Mononuclear cell (primary cell): Measurements from ENCODE around the gene HOXD11. TPM values are rescaled to one million over a fixed set of nuclear protein-coding genes. Genes with fewer than 3 reads are reported as not detected.

Source experiments
- H3K27me3 ChIP-seq: 2 replicates; pipeline ENCODE4 v1.6.0; 2011; ENCODE audit warnings: low read length, control low read depth; ENCODE audit not compliant: insufficient read depth
- H3K4me1 ChIP-seq: 2 replicates; pipeline ENCODE4 v1.5.1; 2011; ENCODE audit warnings: mild to moderate bottlenecking, low read length, control low read depth; ENCODE audit not compliant: insufficient read depth
- H3K4me3 ChIP-seq: 2 replicates; pipeline ENCODE4 v1.5.1; 2011; ENCODE audit warnings: mild to moderate bottlenecking, low read length, moderate library complexity
- H3K9me3 ChIP-seq: 2 replicates; pipeline ENCODE4 v1.5.1; 2011; ENCODE audit warnings: low read depth, mild to moderate bottlenecking, control low read depth, low read length
- total RNA-seq: library from RNA; depleted of rRNA; stranded (reverse); fragments of >200 nt; gene quantifications from one replicate; pipeline ENCODE4 v1.2.3, GENCODE V29; 2012

HOXD11 gene
- total RNA-seq, 1 donor, result not detected

DNA sequence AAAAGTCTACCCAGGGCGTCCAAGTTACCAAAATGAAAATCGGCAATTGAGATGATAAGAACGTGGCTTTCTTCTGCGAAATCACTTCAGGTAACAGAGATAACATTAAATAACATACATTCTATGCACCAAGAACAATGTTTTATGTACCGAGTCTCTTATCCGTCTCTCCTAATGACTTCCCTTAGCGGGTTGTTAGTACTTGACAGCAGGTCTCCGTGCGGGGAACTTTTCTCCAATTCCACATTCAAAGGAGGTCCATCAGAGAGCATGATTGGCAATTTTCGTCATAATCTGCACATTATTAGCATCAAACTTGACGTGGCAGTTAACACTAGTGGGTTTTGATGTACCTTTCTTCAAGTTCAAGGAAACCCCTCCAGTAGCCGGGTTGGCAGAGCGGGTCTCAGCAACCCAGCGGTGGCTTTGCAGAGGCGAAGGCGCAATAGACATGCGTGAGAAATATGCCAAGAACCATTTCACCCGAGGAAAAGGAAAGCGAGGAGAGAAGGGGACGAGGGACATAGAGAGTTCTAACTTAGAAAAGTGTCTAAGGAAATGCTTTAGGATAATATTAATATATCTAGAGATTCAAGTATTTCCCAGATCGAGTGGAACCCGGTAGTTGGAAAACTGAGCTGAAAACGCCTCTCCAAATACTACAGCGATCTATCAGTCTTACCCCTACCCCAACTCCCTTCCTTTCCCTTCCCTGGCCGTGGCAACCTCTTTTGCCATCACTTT lies 28.4 kb upstream of the HOXD11 start:
- no peak overlapping the region for H3K4me3 ChIP-seq
- no peaks in the 10 kb centered on the region for H3K9me3 ChIP-seq

DNA sequence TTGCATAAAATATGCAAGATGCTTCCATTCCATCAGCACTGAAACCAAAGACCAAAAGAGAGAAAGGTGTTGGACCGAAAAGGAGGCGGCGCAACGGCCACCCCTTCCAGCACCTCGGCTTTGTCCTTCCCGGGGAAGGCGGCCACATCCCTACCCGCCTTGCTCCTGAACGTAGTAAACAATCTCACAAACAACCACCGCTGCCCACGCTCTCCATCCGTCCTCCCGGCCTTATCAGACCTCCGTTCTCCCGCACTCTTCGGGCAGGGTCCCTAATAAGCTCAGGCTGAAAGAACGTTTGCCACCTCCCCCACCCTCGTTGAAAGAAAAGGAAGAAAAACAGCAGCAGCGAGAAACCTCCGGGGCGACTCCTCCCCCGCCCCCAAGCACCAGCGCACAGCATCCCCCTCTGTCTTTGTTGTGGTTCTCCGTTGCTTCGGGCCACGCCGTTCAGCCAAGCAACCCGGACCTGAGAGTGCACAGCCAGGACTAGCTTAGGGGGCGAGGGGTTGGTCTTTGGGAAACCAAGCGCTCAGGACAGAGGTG lies 27.7 kb upstream of the HOXD11 start:
- H3K4me1 ChIP-seq, result peaks cover 11% of the 10 kb centered on the region
- H3K27me3 ChIP-seq, result peaks cover 96% of the 10 kb centered on the region
- H3K4me3 ChIP-seq, result no peak overlapping the region
- H3K9me3 ChIP-seq, result no peaks in the 10 kb centered on the region

More for the DNA sequence above, 28.4 kb upstream of the HOXD11 start:
- H3K27me3 ChIP-seq, result peaks cover 96% of the 10 kb centered on the region
- peaks cover 11% of the 10 kb centered on the region for H3K4me1 ChIP-seq

DNA sequence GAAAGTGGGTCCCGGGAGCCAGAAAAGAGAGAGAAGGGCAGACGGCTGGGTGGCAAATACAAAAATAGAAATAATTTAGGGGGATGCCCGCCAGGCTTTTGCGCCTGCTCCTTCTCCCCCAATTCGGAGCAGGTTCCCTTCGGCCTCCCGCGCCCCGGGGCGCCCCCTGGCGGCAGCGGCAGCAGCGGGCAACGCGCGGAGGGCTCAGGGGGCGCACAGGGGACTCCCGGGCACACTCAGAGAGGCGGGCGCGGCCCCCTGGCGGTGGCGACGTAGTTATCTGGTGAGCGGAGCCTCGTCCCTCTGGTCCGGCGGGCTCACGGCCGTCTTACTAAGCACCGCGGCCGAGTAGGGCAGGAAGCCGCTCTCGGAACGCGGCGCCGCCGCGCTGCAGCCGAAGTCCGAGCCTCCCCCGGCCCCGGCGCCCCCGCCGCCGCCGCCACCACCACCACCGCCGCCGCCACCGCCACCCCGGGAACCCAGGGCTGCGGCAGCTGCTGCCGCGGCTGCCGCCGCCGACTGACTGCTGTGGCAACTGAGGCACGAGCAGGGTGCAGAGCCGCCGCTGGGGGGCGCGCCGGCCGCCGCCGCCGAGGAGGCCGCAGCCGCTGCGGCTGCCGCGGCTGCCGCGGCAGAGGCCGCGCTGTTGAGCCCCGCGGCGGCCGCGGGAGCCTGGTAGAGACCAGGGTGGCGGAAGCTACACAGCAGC lies 27.1 kb upstream of the HOXD11 start:
- peaks cover 96% of the 10 kb centered on the region for H3K27me3 ChIP-seq
- H3K9me3 ChIP-seq, result no peaks in the 10 kb centered on the region
- peaks cover 11% of the 10 kb centered on the region for H3K4me1 ChIP-seq
- no peak overlapping the region for H3K4me3 ChIP-seq

DNA sequence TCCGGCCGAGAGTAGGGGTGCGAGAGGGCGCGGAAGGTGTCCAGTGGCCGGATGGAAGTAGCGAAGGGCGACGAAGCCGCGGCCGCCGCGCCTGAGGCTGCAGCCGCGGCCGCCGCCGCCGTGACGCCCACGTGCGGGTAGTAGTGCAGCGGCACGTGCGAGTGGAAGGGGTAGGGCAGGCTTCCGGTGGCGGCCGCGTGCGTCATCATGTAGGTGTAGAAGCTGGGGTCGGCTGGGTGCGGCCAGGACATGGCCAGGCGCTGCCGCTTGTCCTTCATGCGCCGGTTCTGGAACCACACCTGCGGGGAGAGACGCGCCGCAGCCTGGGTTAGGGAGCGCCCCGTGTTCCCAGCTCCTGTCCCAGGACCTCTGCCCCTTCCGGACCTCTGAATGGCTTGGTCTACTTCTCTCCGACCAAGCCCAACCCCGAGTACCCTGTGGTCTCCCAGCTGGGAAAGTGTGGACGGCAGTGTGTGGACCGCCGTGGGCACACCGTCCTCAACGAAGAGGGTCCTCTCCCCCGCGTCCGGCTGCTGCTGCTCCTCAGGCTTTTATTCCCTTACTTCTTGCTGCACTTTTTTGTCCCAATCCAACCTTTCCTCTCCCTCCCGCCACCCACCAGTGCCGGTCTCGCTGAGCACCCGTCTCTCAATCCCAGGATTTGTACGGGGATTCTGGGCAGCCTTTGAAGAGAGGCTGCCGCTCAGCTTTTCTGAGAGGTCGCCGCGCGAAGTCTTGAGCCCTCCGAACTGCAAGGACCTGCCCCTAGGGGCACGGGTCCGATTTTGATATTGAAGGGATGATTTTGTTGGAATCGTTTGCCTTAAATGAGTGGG lies 26.3 kb upstream of the HOXD11 start:
- Histone ChIP-seq H3K9me3 (no peaks in the 10 kb centered on the region), H3K4me1 (peaks cover 11% of the 10 kb centered on the region), H3K4me3 (no peak overlapping the region), H3K27me3 (peaks cover 96% of the 10 kb centered on the region)

DNA sequence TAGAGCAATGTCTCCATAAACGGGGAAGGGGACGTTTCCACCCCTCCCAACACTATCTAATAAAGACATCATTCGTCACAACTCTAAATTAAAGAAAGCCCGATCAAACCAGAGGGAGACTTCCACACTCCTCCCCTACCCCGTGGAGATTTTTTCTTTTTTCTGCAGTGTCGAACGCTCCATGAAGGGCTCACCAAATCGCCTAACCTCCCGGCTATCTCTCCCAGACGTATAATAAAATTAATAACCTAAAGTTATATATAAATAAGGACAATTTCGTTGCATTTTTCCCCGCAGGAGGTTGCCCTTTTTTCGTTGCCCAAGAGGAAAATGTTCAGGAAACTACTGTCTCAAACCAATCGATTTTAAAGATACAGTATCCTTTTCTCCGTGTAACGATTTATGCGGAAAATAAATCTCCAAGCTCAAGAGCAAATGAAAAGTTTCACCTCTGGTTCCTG lies 25.7 kb upstream of the HOXD11 start:
- no peaks in the 10 kb centered on the region for H3K9me3 ChIP-seq
- H3K27me3 ChIP-seq, result peaks cover 96% of the 10 kb centered on the region
- no peak overlapping the region for H3K4me3 ChIP-seq
- H3K4me1 ChIP-seq, result peaks cover 11% of the 10 kb centered on the region

DNA sequence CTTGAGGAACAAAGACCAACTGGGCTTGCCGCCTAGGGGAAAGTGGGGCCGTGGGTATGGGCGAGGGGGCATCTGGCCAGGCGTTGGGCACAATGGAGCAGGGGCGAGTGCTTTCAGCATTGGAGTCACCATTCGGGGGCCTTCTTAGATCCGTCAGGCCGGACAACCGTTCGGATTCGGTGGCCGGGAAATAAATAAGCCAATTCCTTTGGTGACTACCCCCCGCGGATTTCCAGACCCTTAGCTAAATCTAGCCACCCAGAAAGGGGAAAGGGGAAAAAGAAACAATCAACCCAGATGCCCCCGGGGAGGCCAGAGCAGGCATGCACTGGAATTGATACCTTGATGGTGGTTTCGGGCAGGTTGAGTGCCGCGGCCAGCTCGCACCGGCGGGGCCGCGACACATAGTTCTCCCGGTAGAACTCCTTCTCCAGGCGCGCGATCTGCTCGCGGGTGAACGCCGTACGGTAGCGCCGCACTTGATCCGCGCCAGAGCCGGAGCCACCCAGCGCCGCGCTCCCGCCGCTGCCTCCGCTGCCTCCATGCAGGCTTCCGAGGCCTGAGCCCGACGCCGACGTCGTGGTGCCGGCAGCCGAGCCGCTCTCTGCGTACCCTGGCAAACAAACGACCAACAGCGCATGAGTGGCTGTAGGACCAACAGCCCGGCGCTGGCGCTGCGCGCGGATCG lies 25.1 kb upstream of the HOXD11 start:
- Histone ChIP-seq H3K27me3 (peaks cover 96% of the 10 kb centered on the region), H3K9me3 (no peaks in the 10 kb centered on the region), H3K4me1 (peaks cover 11% of the 10 kb centered on the region), H3K4me3 (no peak overlapping the region)

DNA sequence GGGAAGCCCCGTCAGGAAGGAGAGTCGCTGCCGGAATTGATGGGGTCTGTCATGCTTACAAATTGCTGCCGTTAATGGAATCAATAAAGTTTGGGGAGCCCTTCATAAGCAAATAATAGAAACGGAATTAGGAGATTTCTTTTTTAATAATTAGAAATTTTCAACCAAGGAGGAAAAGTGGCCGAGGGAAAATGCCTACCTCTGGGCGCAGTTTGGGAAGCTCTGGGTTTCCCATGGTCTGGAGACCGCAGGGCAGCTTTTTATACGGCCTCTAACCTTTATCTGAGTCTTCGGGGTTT lies 24.6 kb upstream of the HOXD11 start:
- Histone ChIP-seq H3K4me3 (no peak overlapping the region), H3K27me3 (peaks cover 96% of the 10 kb centered on the region), H3K9me3 (no peaks in the 10 kb centered on the region), H3K4me1 (peaks cover 11% of the 10 kb centered on the region)

DNA sequence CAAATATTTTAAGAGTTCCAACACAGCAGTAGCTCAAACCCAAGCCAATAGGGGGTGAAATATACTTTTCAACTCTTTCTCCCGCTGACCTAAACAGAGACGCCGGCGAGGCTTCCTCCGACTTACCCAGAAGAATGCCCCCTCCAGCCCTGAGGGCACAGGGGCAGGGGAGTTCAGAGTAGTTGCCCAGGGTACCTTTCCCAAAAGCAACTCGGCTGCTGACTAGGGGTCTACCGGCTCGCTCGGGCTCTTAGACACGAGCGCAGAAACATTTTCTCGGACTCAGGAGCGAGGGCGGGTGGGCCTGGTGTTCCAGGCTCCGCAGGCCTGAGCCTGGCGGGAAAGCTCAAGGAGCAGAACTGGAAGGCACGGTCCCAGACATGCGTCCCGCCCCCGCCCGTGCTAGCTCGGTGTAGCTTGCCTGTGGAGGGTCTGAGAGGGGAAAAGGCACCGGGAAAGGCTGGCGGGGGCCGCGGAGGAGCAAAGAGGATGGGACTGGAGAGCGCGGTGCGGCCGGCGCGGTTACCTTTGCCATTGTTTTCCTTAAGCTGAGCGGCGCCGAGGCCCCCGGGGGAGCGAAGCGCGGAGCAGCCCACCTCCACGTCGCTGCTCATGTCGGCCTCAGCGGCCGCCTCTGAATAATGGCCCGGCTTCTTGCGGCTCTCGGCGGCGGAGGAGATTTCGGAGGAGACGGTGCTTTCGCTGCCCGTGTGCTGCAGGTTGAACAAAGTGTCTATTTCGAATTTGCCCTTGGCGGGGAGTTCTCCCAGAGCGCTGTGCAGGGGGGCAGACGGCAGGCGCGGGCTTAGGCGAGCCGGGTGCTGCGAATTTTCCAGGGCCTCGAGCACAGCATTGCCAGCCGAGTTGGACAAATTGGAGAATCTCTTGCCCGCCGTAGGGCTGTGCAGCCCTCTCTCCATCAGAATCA lies 24.0 kb upstream of the HOXD11 start:
- Histone ChIP-seq H3K4me3 (no peak overlapping the region), H3K9me3 (no peaks in the 10 kb centered on the region), H3K27me3 (peaks cover 96% of the 10 kb centered on the region), H3K4me1 (peaks cover 16% of the 10 kb centered on the region)

DNA sequence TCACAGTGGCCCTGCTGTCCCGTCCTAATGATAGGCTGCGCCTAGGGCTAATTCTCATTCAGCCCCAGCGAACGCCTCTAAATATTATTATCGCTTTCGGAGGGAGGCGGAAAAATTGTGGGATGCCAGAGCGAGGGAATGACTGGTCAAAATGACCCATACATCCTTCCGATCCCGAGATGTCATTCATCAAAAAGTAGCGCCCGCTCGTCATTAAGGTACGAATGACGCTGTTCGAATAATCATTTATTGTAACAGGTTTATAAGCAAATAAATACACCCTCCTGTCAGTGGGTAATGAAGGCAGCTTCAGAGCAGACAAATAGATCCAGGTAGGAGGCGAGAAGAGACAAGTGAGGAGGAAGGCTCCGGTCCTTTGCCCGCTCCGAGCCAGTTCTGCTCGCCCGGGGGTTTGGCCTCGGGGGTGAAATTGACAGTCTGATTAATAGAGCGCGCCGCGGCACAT lies 23.3 kb upstream of the HOXD11 start, which contains the start of gene EVX2:
TSS of gene EVX2 (minus strand) at position 167 of the 466 bp plus-strand sequence. CDS start 186 bp downstream, outside the sequence.
- H3K9me3 ChIP-seq, result no peaks in the 10 kb centered on the region

DNA sequence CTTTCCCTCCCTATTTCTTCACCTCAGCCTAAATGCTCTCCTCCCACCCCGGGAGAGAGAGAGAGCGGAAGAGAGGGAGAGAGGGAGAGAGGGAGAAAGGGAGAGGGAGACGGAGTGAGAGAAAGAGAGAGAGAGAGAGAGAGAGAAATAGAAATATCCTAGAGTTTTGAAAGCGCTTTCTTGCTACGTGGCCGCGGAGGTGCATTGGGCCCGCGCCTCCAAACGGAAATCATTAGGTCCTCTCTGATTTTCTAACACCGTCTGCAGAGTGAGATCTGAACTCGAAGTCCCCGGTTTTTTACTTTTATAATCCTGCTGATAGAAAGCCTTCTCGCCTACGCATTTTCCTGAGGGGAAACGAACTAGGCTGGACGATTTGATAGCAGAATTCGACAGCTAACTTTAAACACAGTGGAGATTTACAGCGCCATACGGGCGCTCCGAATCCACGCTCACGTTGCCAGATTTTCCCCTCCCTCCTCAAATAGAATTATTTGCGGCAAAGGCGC lies 22.4 kb upstream of the HOXD11 start:
- peaks cover 96% of the 10 kb centered on the region for H3K27me3 ChIP-seq
- no peak overlapping the region for H3K4me3 ChIP-seq
- H3K9me3 ChIP-seq, result no peaks in the 10 kb centered on the region
- peaks cover 21% of the 10 kb centered on the region for H3K4me1 ChIP-seq

More for the DNA sequence above, 23.3 kb upstream of the HOXD11 start, which contains the start of gene EVX2:
- peaks cover 96% of the 10 kb centered on the region for H3K27me3 ChIP-seq
- H3K4me1 ChIP-seq, result peaks cover 23% of the 10 kb centered on the region
- no peak within 1 kb of the TSS for H3K4me3 ChIP-seq

DNA sequence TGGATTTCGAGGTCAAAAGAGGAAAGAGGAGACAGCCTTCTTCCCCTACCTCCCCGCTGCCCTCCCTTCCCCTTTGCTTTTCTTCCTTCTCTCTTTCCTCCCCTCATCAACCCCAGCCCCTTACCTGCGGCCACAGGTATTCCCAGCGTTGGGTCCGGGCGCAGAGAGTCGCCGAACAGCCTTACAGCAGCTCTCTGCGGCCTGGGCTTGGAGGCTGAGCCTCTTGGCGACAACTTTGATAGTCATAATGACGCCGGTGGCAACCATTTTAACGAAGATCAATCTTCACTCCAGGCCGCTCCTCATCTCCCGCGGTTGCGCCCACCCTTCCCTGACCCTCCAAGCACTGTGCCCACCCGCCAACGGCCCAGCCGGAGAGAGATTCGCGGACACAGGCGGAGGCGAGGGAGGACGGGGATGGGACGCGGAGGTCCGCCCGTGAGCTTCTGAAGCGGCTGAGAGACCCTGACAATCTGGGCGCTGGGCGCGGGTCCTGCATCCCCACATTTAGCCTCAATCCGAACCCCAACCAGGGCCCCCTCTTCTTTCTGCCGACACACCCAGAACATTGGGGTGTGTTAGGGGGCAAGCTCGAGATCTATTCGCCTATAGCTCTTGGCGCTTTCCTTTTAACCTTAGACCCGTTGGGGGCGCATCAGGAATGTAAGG lies 21.8 kb upstream of the HOXD11 start:
- H3K27me3 ChIP-seq, result peaks cover 99% of the 10 kb centered on the region
- H3K4me3 ChIP-seq, result no peak overlapping the region
- H3K4me1 ChIP-seq, result peaks cover 18% of the 10 kb centered on the region
- H3K9me3 ChIP-seq, result no peaks in the 10 kb centered on the region

DNA sequence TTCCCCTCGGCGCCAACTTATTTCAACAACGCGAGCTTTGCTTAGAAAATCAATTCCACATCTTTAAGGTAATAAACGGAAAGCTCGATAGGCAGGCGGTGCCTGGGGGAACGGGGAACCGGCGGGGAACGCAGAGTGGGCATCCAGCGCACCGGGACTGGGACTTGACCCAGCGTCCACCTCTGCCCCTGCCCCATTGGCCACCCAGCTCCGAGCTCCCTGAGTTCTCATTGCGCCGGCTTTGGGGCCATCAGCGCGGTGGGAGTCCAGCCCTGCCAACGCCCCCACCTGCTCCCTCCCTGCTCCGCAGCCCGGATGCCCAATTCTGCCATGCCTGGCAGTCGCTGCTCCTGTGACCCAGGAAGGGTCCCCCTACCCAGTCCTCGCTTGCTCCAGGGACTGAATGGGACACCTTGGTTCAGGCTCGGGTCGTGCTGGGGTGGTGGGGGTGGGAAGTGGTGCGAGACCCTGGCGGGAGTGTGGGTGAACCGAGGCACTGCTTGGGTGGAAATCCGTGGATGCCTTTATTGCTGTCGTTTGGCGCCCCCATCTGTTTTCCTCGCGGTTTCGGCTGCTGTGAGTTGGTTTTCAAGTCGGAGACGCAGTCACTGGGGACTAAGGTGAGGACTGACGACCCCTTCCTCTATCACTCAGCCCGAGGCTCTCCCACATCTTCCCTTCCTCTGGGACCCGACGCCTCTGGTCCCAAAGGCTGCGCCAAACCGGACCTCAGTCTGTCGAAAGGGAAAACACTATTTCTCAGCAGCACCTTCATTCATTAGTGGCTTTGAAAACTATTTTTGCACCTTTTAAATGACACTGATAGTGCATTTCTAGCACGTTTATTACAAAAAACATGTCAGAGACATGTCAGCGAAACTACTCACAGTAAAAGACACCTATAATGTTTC lies 21.0 kb upstream of the HOXD11 start:
- Histone ChIP-seq H3K4me1 (peaks cover 15% of the 10 kb centered on the region), H3K4me3 (no peak overlapping the region), H3K9me3 (no peaks in the 10 kb centered on the region), H3K27me3 (peaks cover 100% of the 10 kb centered on the region)
